Stimulated activated effector memory CD8-positive, alpha-beta T cell treated with anti-CD3 and anti-CD28 coated beads, Interleukin-12 subunit alpha, Interleukin-12 subunit beta, amount 100 ng/mL, for 72 hours (primary cell): ENCODE data around the gene SMIM32.

Source experiments
- ATAC-seq: fragments of 150-1000 bp; cut with Tn5 transposase; 2 replicates; pipeline ENCODE4 v1.10.0; 2021
- DNase-seq, 2 donors: peaks; one replicate each; pipeline ENCODE4 v3.0.0; 2021 to 2022; ENCODE audit warnings: low spot score in 2 of 2
- H3K27ac Mint-ChIP-seq: one replicate; pipeline ENCODE4 v1.8.0; 2022; ENCODE audit warnings: mild to moderate bottlenecking, mixed read lengths
- H3K36me3 Mint-ChIP-seq: one replicate; pipeline ENCODE4 v1.8.0; 2022; ENCODE audit warnings: mild to moderate bottlenecking, mixed read lengths
- H3K4me1 Mint-ChIP-seq: one replicate; pipeline ENCODE4 v1.8.0; 2022; ENCODE audit warnings: mixed read lengths
- H3K4me3 Mint-ChIP-seq: one replicate; pipeline ENCODE4 v1.8.0; 2022; ENCODE audit warnings: mild to moderate bottlenecking, mixed read lengths
- H3K9me3 Mint-ChIP-seq: one replicate; pipeline ENCODE4 v1.8.0; 2022; ENCODE audit warnings: mixed read lengths

SMIM32 gene

GRCh38 chr5:136192526-136193321, at the start of gene SMIM32:
Gene SMIM32 (minus strand): TSS chr5:136193162. CDS start chr5:136192524, 638 bp downstream.
- H3K4me3 Mint-ChIP-seq, result no peak within 1 kb of the TSS
- H3K9me3 Mint-ChIP-seq, result no peaks in the 10 kb centered on the region
- H3K36me3 Mint-ChIP-seq, result no peaks in the 10 kb centered on the region
- ATAC-seq (no peak), DNase-seq (peak in 1 of 2 donors; percentile 49)
- H3K27ac Mint-ChIP-seq, result no peak within 1 kb of the TSS
- H3K4me1 Mint-ChIP-seq, result peaks cover 7% of the 10 kb centered on the region

- no peak for DNase-seq
- no peak for ATAC-seq
- Mint-ChIP-seq H3K4me3 (no peak overlapping the region), H3K27ac (no peak overlapping the region), H3K9me3 (no peaks in the 10 kb centered on the region), H3K36me3 (no peaks in the 10 kb centered on the region), H3K4me1 (no peaks in the 10 kb centered on the region)
Observed at GRCh38 chr5:136242611-136243010, 49.6 kb upstream of the SMIM32 start.

- ATAC-seq, result no peak
- Mint-ChIP-seq H3K36me3 (no peaks in the 10 kb centered on the region), H3K4me1 (no peaks in the 10 kb centered on the region), H3K27ac (no peak overlapping the region), H3K4me3 (no peak overlapping the region), H3K9me3 (no peaks in the 10 kb centered on the region)
- DNase-seq, result no peak
Observed at GRCh38 chr5:136242136-136242535, 49.2 kb upstream of the SMIM32 start.

GRCh38 chr5:136240894-136241293, 47.9 kb upstream of the SMIM32 start:
- ATAC-seq (no peak), DNase-seq (no peak)
- Mint-ChIP-seq H3K36me3 (no peaks in the 10 kb centered on the region), H3K27ac (no peak overlapping the region), H3K4me3 (no peak overlapping the region), H3K4me1 (no peaks in the 10 kb centered on the region), H3K9me3 (no peaks in the 10 kb centered on the region)

- no peak overlapping the region for H3K27ac Mint-ChIP-seq
- H3K36me3 Mint-ChIP-seq, result no peaks in the 10 kb centered on the region
- no peaks in the 10 kb centered on the region for H3K9me3 Mint-ChIP-seq
- no peaks in the 10 kb centered on the region for H3K4me1 Mint-ChIP-seq
- no peak overlapping the region for H3K4me3 Mint-ChIP-seq
- DNase-seq (no peak), ATAC-seq (no peak)
Observed at GRCh38 chr5:136236479-136237083, 43.6 kb upstream of the SMIM32 start.

GRCh38 chr5:136235321-136235720, 42.4 kb upstream of the SMIM32 start:
- no peak overlapping the region for H3K27ac Mint-ChIP-seq
- no peak for DNase-seq
- no peaks in the 10 kb centered on the region for H3K4me1 Mint-ChIP-seq
- ATAC-seq, result no peak
- no peak overlapping the region for H3K4me3 Mint-ChIP-seq
- H3K36me3 Mint-ChIP-seq, result no peaks in the 10 kb centered on the region
- H3K9me3 Mint-ChIP-seq, result no peaks in the 10 kb centered on the region

GRCh38 chr5:136232316-136232715, 39.4 kb upstream of the SMIM32 start:
- Mint-ChIP-seq H3K4me3 (no peak overlapping the region), H3K9me3 (no peaks in the 10 kb centered on the region), H3K36me3 (no peaks in the 10 kb centered on the region), H3K27ac (no peak overlapping the region), H3K4me1 (no peaks in the 10 kb centered on the region)
- peak; percentile 4 for ATAC-seq
- no peak for DNase-seq

- H3K9me3 Mint-ChIP-seq, result no peaks in the 10 kb centered on the region
- no peak overlapping the region for H3K27ac Mint-ChIP-seq
- no peaks in the 10 kb centered on the region for H3K36me3 Mint-ChIP-seq
- ATAC-seq, result no peak
- H3K4me1 Mint-ChIP-seq, result no peaks in the 10 kb centered on the region
- no peak for DNase-seq
- H3K4me3 Mint-ChIP-seq, result no peak overlapping the region
Observed at GRCh38 chr5:136230176-136230575, 37.2 kb upstream of the SMIM32 start.

- ATAC-seq (no peak), DNase-seq (no peak)
- Mint-ChIP-seq H3K9me3 (no peaks in the 10 kb centered on the region), H3K4me1 (no peaks in the 10 kb centered on the region), H3K27ac (no peak overlapping the region), H3K4me3 (no peak overlapping the region), H3K36me3 (no peaks in the 10 kb centered on the region)
Observed at GRCh38 chr5:136228136-136228757, 35.3 kb upstream of the SMIM32 start.

GRCh38 chr5:136226401-136226800, 33.4 kb upstream of the SMIM32 start:
- no peak for DNase-seq
- ATAC-seq, result no peak
- H3K4me1 Mint-ChIP-seq, result no peaks in the 10 kb centered on the region
- H3K36me3 Mint-ChIP-seq, result no peaks in the 10 kb centered on the region
- H3K27ac Mint-ChIP-seq, result no peak overlapping the region
- no peak overlapping the region for H3K4me3 Mint-ChIP-seq
- peaks cover 1% of the 10 kb centered on the region for H3K9me3 Mint-ChIP-seq

GRCh38 chr5:136225796-136226195, 32.8 kb upstream of the SMIM32 start:
- H3K9me3 Mint-ChIP-seq, result peaks cover 4% of the 10 kb centered on the region
- H3K27ac Mint-ChIP-seq, result no peak overlapping the region
- H3K4me1 Mint-ChIP-seq, result no peaks in the 10 kb centered on the region
- DNase-seq (no peak), ATAC-seq (no peak)
- H3K36me3 Mint-ChIP-seq, result no peaks in the 10 kb centered on the region
- H3K4me3 Mint-ChIP-seq, result no peak overlapping the region

- H3K36me3 Mint-ChIP-seq, result no peaks in the 10 kb centered on the region
- no peaks in the 10 kb centered on the region for H3K4me1 Mint-ChIP-seq
- H3K9me3 Mint-ChIP-seq, result peaks cover 8% of the 10 kb centered on the region
- DNase-seq (no peak), ATAC-seq (peak; percentile 43)
- H3K27ac Mint-ChIP-seq, result no peak overlapping the region
- no peak overlapping the region for H3K4me3 Mint-ChIP-seq
Observed at GRCh38 chr5:136222580-136223235, 29.7 kb upstream of the SMIM32 start.

- no peak overlapping the region for H3K27ac Mint-ChIP-seq
- H3K36me3 Mint-ChIP-seq, result no peaks in the 10 kb centered on the region
- no peaks in the 10 kb centered on the region for H3K4me1 Mint-ChIP-seq
- no peak for ATAC-seq
- peaks cover 8% of the 10 kb centered on the region for H3K9me3 Mint-ChIP-seq
- DNase-seq, result no peak
- H3K4me3 Mint-ChIP-seq, result no peak overlapping the region
Observed at GRCh38 chr5:136221340-136221739, 28.4 kb upstream of the SMIM32 start.

GRCh38 chr5:136216230-136216629, 23.3 kb upstream of the SMIM32 start:
- Mint-ChIP-seq H3K9me3 (peaks cover 5% of the 10 kb centered on the region), H3K4me3 (no peak overlapping the region), H3K36me3 (no peaks in the 10 kb centered on the region), H3K27ac (no peak overlapping the region), H3K4me1 (no peaks in the 10 kb centered on the region)
- ATAC-seq (no peak), DNase-seq (no peak)

- ATAC-seq (no peak), DNase-seq (no peak)
- no peak overlapping the region for H3K27ac Mint-ChIP-seq
- peaks cover 4% of the 10 kb centered on the region for H3K9me3 Mint-ChIP-seq
- H3K4me1 Mint-ChIP-seq, result no peaks in the 10 kb centered on the region
- no peak overlapping the region for H3K4me3 Mint-ChIP-seq
- no peaks in the 10 kb centered on the region for H3K36me3 Mint-ChIP-seq
Observed at GRCh38 chr5:136215812-136216211, 22.9 kb upstream of the SMIM32 start.
